ENCODE data around the gene QARS1. TPM values are rescaled to one million over a fixed set of nuclear protein-coding genes. Genes with fewer than 3 reads are reported as not detected.

QARS1 gene
- polyA plus RNA-seq, 1 donor (not counting 4 experiments of a cell fraction or from before 2014, with no cell fraction given), result 131 TPM

DNA sequence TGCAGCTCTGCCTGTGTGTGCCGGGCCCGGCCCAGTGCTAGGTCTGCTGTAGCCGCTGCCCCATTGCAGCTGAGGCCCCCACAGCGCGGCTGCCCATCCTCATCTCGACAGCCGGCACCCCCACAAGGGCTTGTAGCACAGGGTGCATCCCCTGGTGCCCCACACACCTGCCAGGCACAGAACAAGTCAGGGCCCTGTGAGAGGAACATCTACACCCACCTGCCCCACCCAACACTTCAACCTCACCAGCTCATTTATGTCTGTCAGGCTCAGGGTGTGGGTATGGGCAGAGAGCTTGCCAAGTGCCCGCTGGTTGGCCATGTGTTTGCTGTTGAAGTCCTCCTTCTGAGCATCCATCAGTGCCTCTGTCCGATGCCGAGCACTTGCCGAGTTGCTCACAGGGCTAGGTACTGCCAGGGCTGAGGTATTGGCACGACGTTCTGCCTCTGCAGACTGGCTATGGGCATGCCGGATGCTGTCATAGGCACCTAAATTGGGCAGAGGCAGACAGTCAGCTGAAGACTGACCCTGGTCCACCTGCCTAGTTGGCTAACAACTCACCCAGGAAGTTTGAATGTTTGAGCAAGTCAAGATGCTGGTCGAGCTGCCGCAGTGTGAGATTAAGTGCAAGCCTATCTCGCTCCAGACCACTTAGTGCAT is 18.5 kb upstream of the QARS1 start:
- Histone ChIP-seq H3K27ac (ENCODE audit: control insufficient read depth, insufficient read depth, low read length) (no peak overlapping the region), H3K36me3 (ENCODE audit: control insufficient read depth in 2 of 2, extremely low read depth in 1 of 2, insufficient read depth in 2 of 2, low read length in 2 of 2) (peaks cover 27 to 38% of the 10 kb centered on the region in 2 experiments), H3K79me2 (ENCODE audit: control insufficient read depth, insufficient read depth, low read length) (peaks cover 15% of the 10 kb centered on the region), H3K9ac (ENCODE audit: control insufficient read depth, extremely low read depth, insufficient read depth, low read length) (no peak overlapping the region), H2AFZ (ENCODE audit: control insufficient read depth, low read length) (no peak overlapping the region), H3K27me3 (ENCODE audit: control insufficient read depth, extremely low read depth, insufficient read depth, low read length) (no peaks in the 10 kb centered on the region), H3K4me2 (ENCODE audit: control insufficient read depth, extremely low read depth, insufficient read depth, low read depth, low read length) (no peak overlapping the region), H3K4me3 (ENCODE audit: control insufficient read depth in 2 of 3, extremely low read depth in 1 of 3, insufficient read depth in 2 of 3, low read depth in 1 of 3, low read length in 3 of 3) (no peak overlapping the region), H3K4me1 (ENCODE audit: control insufficient read depth, extremely low read depth, insufficient read depth, low read length) (peaks cover 13% of the 10 kb centered on the region), H4K20me1 (ENCODE audit: control insufficient read depth, extremely low read depth, insufficient read depth, low read length) (no peaks in the 10 kb centered on the region), H3K9me1 (ENCODE audit: control insufficient read depth, extremely low read depth, insufficient read depth, low read length) (peaks cover 2% of the 10 kb centered on the region), H3K9me3 (ENCODE audit: control insufficient read depth, low read depth, low read length) (no peaks in the 10 kb centered on the region)
- dilution Hi-C loops (cut with MboI; ENCODE audit: extremely low pct_ligation_motif_present, low sequenced_read_pairs), result no loop called here
- FAIRE-seq (no peak), DNase-seq (ENCODE audit: low read depth, low spot score) (no peak)
- TF ChIP-seq, protein P1, sequence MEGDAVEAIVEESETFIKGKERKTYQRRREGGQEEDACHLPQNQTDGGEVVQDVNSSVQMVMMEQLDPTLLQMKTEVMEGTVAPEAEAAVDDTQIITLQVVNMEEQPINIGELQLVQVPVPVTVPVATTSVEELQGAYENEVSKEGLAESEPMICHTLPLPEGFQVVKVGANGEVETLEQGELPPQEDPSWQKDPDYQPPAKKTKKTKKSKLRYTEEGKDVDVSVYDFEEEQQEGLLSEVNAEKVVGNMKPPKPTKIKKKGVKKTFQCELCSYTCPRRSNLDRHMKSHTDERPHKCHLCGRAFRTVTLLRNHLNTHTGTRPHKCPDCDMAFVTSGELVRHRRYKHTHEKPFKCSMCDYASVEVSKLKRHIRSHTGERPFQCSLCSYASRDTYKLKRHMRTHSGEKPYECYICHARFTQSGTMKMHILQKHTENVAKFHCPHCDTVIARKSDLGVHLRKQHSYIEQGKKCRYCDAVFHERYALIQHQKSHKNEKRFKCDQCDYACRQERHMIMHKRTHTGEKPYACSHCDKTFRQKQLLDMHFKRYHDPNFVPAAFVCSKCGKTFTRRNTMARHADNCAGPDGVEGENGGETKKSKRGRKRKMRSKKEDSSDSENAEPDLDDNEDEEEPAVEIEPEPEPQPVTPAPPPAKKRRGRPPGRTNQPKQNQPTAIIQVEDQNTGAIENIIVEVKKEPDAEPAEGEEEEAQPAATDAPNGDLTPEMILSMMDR (optimal IDR thresholded peaks at IDR 0.05 in 1 of 3, IDR thresholded peaks at IDR 0.05 in 1 of 3, conservative IDR thresholded peaks at IDR 0.05 in 1 of 3; ENCODE audit: extremely low read depth in 1 of 3, insufficient read depth in 2 of 3, low read length in 3 of 3), result no peak
- TF ChIP-seq EZH2 (IDR thresholded peaks at IDR 0.05; ENCODE audit: low read length), result no peak

DNA sequence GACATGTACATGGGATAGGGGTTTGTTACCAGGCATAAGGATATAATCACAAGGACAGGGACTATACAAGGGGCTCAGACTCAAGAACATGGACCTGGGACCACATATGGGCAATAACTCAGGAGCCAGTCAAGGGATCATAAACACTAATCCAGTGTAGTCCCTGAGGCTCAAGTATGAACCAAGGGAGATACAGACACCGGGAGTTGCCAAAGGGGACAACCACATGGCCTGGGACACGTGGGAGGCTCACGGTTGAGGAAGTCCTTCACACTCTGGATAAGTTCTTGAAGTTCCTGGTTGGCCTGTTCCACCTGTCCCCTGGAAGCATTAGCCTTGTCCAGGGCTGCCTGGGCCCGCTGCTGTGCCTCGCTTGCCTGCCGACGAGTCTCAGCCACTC is 17.9 kb upstream of the QARS1 start:
- no peak for FAIRE-seq

More for the DNA sequence above, 17.9 kb upstream of the QARS1 start:
- Histone ChIP-seq H2AFZ (ENCODE audit: control insufficient read depth, low read length) (no peak overlapping the region), H3K9me3 (ENCODE audit: control insufficient read depth, low read depth, low read length) (no peaks in the 10 kb centered on the region), H3K4me3 (ENCODE audit: control insufficient read depth in 2 of 3, extremely low read depth in 1 of 3, insufficient read depth in 2 of 3, low read depth in 1 of 3, low read length in 3 of 3) (no peak overlapping the region), H4K20me1 (ENCODE audit: control insufficient read depth, extremely low read depth, insufficient read depth, low read length) (no peaks in the 10 kb centered on the region), H3K36me3 (ENCODE audit: control insufficient read depth in 2 of 2, extremely low read depth in 1 of 2, insufficient read depth in 2 of 2, low read length in 2 of 2) (peaks cover 31 to 43% of the 10 kb centered on the region in 2 experiments), H3K27ac (ENCODE audit: control insufficient read depth, insufficient read depth, low read length) (no peak overlapping the region), H3K4me2 (ENCODE audit: control insufficient read depth, extremely low read depth, insufficient read depth, low read depth, low read length) (no peak overlapping the region), H3K9ac (ENCODE audit: control insufficient read depth, extremely low read depth, insufficient read depth, low read length) (no peak overlapping the region), H3K79me2 (ENCODE audit: control insufficient read depth, insufficient read depth, low read length) (peaks cover 15% of the 10 kb centered on the region), H3K4me1 (ENCODE audit: control insufficient read depth, extremely low read depth, insufficient read depth, low read length) (peaks cover 13% of the 10 kb centered on the region), H3K9me1 (ENCODE audit: control insufficient read depth, extremely low read depth, insufficient read depth, low read length) (peaks cover 2% of the 10 kb centered on the region), H3K27me3 (ENCODE audit: control insufficient read depth, extremely low read depth, insufficient read depth, low read length) (no peaks in the 10 kb centered on the region)
- dilution Hi-C loops (cut with MboI; ENCODE audit: extremely low pct_ligation_motif_present, low sequenced_read_pairs), result no loop called here
- no peak for DNase-seq (ENCODE audit: low read depth, low spot score)
- TF ChIP-seq, protein P1 (optimal IDR thresholded peaks at IDR 0.05 in 1 of 3, IDR thresholded peaks at IDR 0.05 in 1 of 3, conservative IDR thresholded peaks at IDR 0.05 in 1 of 3; ENCODE audit: extremely low read depth in 1 of 3, insufficient read depth in 2 of 3, low read length in 3 of 3), result no peak
- no peak for TF ChIP-seq EZH2 (IDR thresholded peaks at IDR 0.05; ENCODE audit: low read length)
